Glutamatergic neuron (in vitro differentiated cells): ENCODE results near the gene ANKMY1. TPM values are rescaled to one million over a fixed set of nuclear protein-coding genes. Genes with fewer than 3 reads are reported as not detected.
A peak's percentile ranks its signal among the peaks of the same experiment; 100 is the strongest.

Source experiments
- DNase-seq: peaks from one replicate; pipeline ENCODE4 v3.0.0; 2022
- H3K27ac Mint-ChIP-seq: one replicate; pipeline ENCODE4 v1.8.0; 2020; ENCODE audit warnings: mild to moderate bottlenecking, mixed read lengths, inconsistent platforms; ENCODE audit not compliant: unreplicated experiment
- H3K27me3 Mint-ChIP-seq: one replicate; pipeline ENCODE4 v1.8.0; 2020; ENCODE audit warnings: mild to moderate bottlenecking, moderate library complexity, mixed read lengths, inconsistent platforms; ENCODE audit not compliant: unreplicated experiment
- H3K36me3 Mint-ChIP-seq: one replicate; pipeline ENCODE4 v1.8.0; 2020; ENCODE audit warnings: mild to moderate bottlenecking, mixed read lengths, inconsistent platforms; ENCODE audit not compliant: unreplicated experiment
- H3K4me1 Mint-ChIP-seq: one replicate; pipeline ENCODE4 v1.8.0; 2020; ENCODE audit warnings: mild to moderate bottlenecking, low read depth, mixed read lengths, inconsistent platforms; ENCODE audit not compliant: unreplicated experiment
- H3K4me3 Mint-ChIP-seq: one replicate; pipeline ENCODE4 v1.8.0; 2020; ENCODE audit warnings: mild to moderate bottlenecking, mixed read lengths, inconsistent platforms; ENCODE audit not compliant: unreplicated experiment
- H3K9me3 Mint-ChIP-seq: one replicate; pipeline ENCODE4 v1.8.0; 2020; ENCODE audit warnings: mild to moderate bottlenecking, moderate library complexity, mixed read lengths, inconsistent platforms; ENCODE audit not compliant: unreplicated experiment
- total RNA-seq: library from RNA; stranded (reverse); fragmentation: NEBNext Ultra II Directional; extraction: Animal tissue kit (Norgen Biotek cat#: 25700); gene quantifications from one replicate; pipeline ENCODE4 v1.2.1, GENCODE V29; 2021; ENCODE audit not compliant: unreplicated experiment
- TF ChIP-seq, protein P1 (sequence below): fragments of 200-600 bp; sonication (generic); IDR thresholded peaks from one replicate; pipeline ENCODE4 v1.5.0; 2021; ENCODE audit not compliant: partially characterized antibody, unreplicated experiment

The ANKMY1 gene
- total RNA-seq, 1 donor from 2014 or later: 9.0 TPM

DNA sequence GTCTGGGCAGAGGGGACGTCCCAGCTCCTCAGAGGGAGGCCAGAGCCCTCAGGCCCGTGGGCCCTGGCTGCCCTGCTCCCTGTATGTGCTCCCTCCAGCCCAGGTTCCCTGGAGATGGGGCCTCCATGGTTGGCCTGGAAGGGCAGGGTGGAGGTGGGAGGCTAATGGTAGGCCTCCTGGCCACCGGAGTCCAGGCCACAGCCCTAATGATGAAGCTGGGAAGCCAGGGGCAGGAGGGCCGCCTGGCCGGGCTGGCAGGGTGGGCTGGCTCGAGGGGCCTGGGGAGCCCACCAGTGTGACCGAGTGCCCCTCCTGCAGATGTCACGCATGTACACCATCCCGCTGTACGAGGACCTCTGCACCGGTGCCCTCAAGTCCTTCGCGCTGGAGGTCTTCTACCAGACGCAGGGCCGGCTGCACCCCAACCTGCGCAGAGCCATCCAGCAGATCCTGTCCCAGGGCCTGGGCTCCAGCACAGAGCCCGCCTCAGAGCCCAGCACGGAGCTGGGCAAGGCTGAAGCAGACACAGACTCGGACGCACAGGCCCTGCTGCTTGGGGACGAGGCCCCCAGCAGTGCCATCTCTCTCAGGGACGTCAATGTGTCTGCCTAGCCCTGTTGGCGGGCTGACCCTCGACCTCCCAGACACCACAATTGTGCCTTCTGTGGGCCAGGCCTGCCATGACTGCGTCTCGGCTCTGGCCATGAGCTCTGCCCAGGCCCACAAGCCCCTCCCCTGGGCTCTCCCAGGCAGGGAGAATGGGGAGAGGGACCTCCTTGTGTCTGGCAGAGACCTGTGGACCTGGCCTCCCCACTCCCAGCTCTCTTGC, 19.7 kb upstream of the ANKMY1 start:
- TF ChIP-seq, protein P1, sequence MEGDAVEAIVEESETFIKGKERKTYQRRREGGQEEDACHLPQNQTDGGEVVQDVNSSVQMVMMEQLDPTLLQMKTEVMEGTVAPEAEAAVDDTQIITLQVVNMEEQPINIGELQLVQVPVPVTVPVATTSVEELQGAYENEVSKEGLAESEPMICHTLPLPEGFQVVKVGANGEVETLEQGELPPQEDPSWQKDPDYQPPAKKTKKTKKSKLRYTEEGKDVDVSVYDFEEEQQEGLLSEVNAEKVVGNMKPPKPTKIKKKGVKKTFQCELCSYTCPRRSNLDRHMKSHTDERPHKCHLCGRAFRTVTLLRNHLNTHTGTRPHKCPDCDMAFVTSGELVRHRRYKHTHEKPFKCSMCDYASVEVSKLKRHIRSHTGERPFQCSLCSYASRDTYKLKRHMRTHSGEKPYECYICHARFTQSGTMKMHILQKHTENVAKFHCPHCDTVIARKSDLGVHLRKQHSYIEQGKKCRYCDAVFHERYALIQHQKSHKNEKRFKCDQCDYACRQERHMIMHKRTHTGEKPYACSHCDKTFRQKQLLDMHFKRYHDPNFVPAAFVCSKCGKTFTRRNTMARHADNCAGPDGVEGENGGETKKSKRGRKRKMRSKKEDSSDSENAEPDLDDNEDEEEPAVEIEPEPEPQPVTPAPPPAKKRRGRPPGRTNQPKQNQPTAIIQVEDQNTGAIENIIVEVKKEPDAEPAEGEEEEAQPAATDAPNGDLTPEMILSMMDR: no peak
- H3K27me3 Mint-ChIP-seq: peaks cover 2% of the 10 kb centered on the region
- no peak overlapping the region for H3K27ac Mint-ChIP-seq
- peaks cover 14% of the 10 kb centered on the region for H3K9me3 Mint-ChIP-seq
- DNase-seq: no peak
- H3K4me3 Mint-ChIP-seq: no peak overlapping the region
- peaks cover 11% of the 10 kb centered on the region for H3K4me1 Mint-ChIP-seq
- H3K36me3 Mint-ChIP-seq: peaks cover 22% of the 10 kb centered on the region

DNA sequence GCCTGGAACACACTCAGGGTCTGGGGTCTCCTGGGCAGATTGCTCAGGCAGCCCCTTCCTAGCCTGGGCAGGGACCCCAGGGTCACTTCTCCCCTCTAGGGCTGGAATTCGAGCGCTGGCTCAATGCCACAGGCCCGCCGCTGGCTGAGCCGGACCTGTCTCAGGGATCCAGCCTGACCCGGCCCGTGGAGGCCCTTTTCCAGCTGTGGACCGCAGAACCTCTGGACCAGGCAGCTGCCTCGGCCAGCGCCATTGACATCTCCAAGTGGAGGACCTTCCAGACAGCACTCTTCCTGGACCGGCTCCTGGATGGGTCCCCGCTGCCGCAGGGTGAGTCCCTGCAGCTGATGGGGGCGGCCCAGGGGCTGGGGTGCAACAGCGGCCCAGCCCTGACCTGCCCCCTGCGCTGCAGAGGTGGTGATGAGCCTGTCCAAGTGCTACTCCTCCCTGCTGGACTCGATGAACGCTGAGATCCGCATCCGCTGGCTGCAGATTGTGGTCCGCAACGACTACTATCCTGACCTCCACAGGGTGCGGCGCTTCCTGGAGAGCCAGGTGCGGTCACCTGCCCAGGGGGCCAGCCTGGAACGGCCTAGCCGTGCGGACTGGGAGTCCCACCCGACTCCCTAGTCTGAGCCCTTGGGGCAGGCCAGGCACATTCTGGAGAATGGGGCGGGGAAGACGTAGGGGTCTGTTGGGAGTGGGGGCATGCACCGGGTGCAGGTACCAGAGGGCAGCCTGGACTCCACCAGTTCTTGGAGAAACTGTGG, 18.8 kb upstream of the ANKMY1 start:
- Mint-ChIP-seq H3K36me3 (peaks cover 13% of the 10 kb centered on the region), H3K9me3 (peaks cover 9% of the 10 kb centered on the region), H3K4me3 (no peak overlapping the region), H3K27ac (no peak overlapping the region), H3K4me1 (peaks cover 7% of the 10 kb centered on the region), H3K27me3 (peaks cover 2% of the 10 kb centered on the region)
- TF ChIP-seq, protein P1: no peak
- DNase-seq: no peak

DNA sequence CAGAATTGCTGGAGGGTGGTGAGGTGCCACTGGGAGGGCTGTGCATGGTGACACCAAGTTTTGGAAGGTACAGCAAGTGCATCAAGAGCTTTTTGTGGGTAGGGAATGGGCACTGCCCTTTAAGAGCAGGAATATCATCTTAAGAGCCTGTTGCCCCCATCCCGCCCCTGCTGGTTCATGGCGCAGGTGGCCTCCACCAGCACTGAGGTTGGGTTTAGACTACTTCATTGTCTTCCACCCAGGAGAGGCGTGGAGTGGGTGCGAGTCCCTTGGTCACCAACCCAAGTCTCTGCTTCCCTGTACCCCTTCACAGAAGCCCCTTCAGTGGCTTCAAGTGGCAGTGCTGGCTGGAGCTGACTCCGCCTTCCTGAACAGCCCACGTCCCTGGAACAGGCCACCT, 18.2 kb upstream of the ANKMY1 start:
- no peak overlapping the region for H3K4me3 Mint-ChIP-seq
- H3K27ac Mint-ChIP-seq: no peak overlapping the region
- no peak for DNase-seq
- H3K27me3 Mint-ChIP-seq: peaks cover 4% of the 10 kb centered on the region
- H3K36me3 Mint-ChIP-seq: peaks cover 8% of the 10 kb centered on the region
- peaks cover 7% of the 10 kb centered on the region for H3K9me3 Mint-ChIP-seq
- peaks cover 7% of the 10 kb centered on the region for H3K4me1 Mint-ChIP-seq
- TF ChIP-seq, protein P1: no peak

DNA sequence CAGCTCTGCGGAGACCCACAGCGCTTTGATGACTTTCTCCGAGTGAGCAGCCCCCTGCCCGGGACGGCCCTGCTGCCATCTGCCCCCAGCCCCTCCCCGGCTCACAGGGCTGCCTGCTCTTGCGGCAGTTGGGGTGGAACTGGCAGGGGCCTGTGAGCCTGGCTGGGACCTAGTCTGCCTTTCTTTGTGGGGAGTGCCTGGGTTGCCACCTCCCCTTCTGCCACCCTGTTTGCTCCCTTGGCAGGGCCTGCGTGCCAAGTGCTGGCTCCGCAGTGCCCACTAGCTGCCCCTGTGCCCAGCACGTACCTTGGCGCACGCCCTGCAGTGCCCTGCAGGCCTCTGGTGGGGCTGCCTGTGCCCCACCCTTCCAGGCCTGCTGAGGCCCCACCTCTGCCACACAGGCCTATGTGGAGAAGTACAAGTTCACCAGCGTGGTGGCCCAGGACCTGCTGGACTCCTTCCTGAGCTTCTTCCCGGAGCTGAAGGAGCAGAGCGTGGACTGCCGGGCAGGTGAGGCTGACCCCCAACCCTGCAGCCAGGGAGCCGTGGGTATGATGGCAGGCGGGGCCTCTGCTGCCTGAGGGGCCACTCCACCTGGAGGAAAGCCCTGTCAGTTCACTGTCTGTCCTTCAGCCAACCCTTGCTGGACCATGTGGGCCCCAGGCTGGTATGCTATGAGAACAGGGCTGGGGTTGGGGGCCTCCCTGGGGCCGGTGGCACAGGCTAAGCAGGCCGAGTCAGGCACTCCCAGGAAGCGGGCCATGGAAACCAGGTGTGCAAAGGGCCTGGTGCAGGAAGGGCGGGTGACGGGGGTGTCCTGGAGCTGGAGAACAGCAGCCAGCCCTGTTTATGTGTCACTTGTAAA, 17.5 kb upstream of the ANKMY1 start:
- TF ChIP-seq, protein P1: no peak
- Mint-ChIP-seq H3K9me3 (peaks cover 7% of the 10 kb centered on the region), H3K36me3 (peaks cover 1% of the 10 kb centered on the region), H3K4me1 (peaks cover 4% of the 10 kb centered on the region), H3K27ac (no peak overlapping the region), H3K27me3 (peaks cover 5% of the 10 kb centered on the region), H3K4me3 (no peak overlapping the region)
- peak; percentile 7 for DNase-seq
